Uterus (tissue), 2 donors: ENCODE measurements around the gene FGFR2.

Experiments used
- CTCF ChIP-seq, 4 experiments: fragments of 200-600 bp in 2 of 4; fragments of 450-650 bp in 2 of 4; sonication (generic) in 2 of 4; IDR thresholded peaks; one replicate each; pipeline ENCODE4 v1.5.1; 2016 to 2019; ENCODE audit warnings: antibody characterized with exemption in 4 of 4, mild to moderate bottlenecking in 2 of 4, moderate library complexity in 1 of 4
- POLR2A ChIP-seq, 2 donors: fragments of 450-650 bp; IDR thresholded peaks; one replicate each; pipeline ENCODE4 v1.6.1; 2016; ENCODE audit warnings: antibody characterized with exemption in 2 of 2, mild to moderate bottlenecking in 1 of 2, moderate library complexity in 1 of 2

- no peak for TF ChIP-seq CTCF (IDR thresholded peaks at IDR 0.05)
- no peak for TF ChIP-seq POLR2A (IDR thresholded peaks at IDR 0.05)
Observed at GRCh38 chr10:121594076-121594475, 4.2 kb downstream of the FGFR2 start.
